Measurements from ENCODE around the gene AMPH. TPM values are rescaled to one million over a fixed set of nuclear protein-coding genes. Genes with fewer than 3 reads are reported as not detected.

Gene AMPH
- total RNA-seq, 1 experiment from 2014 or later: 9.0 TPM

DNA sequence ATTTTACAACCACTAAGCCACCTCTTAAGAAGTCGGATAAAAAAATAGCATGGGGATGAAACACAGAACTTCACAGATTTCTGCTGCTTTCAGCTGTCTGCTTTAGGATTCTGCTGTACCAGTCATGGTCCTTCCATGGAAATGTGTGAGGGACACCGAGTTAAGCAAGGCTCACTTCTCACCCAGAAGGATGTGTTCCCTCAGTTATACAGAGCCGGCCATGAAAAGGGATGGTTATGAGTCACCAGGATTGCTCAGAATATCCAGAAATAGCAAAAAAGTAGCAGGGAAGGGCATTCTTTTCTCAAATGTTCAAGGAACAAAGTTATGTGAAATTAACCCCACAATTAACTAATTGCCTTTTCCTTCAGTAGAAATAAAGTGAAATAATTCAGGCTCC, 124.4 kb downstream of the AMPH start (continued):
- TF ChIP-seq, protein P1, sequence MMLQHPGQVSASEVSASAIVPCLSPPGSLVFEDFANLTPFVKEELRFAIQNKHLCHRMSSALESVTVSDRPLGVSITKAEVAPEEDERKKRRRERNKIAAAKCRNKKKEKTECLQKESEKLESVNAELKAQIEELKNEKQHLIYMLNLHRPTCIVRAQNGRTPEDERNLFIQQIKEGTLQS (CRISPR knock-in tag; conservative IDR thresholded peaks at IDR 0.05): no peak
- TF ChIP-seq, protein P2, sequence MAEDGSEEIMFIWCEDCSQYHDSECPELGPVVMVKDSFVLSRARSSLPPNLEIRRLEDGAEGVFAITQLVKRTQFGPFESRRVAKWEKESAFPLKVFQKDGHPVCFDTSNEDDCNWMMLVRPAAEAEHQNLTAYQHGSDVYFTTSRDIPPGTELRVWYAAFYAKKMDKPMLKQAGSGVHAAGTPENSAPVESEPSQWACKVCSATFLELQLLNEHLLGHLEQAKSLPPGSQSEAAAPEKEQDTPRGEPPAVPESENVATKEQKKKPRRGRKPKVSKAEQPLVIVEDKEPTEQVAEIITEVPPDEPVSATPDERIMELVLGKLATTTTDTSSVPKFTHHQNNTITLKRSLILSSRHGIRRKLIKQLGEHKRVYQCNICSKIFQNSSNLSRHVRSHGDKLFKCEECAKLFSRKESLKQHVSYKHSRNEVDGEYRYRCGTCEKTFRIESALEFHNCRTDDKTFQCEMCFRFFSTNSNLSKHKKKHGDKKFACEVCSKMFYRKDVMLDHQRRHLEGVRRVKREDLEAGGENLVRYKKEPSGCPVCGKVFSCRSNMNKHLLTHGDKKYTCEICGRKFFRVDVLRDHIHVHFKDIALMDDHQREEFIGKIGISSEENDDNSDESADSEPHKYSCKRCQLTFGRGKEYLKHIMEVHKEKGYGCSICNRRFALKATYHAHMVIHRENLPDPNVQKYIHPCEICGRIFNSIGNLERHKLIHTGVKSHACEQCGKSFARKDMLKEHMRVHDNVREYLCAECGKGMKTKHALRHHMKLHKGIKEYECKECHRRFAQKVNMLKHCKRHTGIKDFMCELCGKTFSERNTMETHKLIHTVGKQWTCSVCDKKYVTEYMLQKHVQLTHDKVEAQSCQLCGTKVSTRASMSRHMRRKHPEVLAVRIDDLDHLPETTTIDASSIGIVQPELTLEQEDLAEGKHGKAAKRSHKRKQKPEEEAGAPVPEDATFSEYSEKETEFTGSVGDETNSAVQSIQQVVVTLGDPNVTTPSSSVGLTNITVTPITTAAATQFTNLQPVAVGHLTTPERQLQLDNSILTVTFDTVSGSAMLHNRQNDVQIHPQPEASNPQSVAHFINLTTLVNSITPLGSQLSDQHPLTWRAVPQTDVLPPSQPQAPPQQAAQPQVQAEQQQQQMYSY (CRISPR knock-in tag; IDR thresholded peaks at IDR 0.05): no peak
- TF ChIP-seq, protein P3, sequence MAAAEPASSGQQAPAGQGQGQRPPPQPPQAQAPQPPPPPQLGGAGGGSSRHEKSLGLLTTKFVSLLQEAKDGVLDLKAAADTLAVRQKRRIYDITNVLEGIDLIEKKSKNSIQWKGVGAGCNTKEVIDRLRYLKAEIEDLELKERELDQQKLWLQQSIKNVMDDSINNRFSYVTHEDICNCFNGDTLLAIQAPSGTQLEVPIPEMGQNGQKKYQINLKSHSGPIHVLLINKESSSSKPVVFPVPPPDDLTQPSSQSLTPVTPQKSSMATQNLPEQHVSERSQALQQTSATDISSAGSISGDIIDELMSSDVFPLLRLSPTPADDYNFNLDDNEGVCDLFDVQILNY (CRISPR knock-in tag; IDR thresholded peaks at IDR 0.05): no peak

DNA sequence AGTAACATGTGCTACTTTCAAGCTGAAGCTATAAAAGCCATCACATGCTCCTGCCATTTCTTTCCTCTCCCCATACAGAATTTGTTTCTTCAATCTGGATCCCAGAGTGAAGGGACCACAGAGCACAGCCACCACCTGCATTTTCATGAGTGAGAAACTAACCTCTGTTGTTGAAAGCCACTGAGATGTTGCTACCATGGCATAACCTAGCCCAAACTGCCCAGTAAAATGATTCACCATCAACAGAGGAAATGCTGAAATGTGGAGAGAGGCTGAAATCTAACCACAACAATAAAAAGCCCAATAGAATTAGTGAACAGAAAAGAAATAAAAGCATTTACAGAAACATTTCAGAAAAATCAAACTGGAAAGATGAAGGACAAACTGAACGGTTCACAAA, 125.2 kb downstream of the AMPH start:
- POLR2A ChIA-PET: no interaction called here
- no peaks in the 10 kb centered on the region for H3K9me3 Mint-ChIP-seq
- CTCF ChIA-PET: no interaction called here
- H3K36me3 Mint-ChIP-seq: no peaks in the 10 kb centered on the region
- TF ChIP-seq ZNF121 (CRISPR knock-in tag; IDR thresholded peaks at IDR 0.05) (no peak), ZNF671 (CRISPR knock-in tag; IDR thresholded peaks at IDR 0.05) (no peak), EMX1 (CRISPR knock-in tag; IDR thresholded peaks at IDR 0.05) (no peak)
- TF ChIP-seq, protein P4, sequence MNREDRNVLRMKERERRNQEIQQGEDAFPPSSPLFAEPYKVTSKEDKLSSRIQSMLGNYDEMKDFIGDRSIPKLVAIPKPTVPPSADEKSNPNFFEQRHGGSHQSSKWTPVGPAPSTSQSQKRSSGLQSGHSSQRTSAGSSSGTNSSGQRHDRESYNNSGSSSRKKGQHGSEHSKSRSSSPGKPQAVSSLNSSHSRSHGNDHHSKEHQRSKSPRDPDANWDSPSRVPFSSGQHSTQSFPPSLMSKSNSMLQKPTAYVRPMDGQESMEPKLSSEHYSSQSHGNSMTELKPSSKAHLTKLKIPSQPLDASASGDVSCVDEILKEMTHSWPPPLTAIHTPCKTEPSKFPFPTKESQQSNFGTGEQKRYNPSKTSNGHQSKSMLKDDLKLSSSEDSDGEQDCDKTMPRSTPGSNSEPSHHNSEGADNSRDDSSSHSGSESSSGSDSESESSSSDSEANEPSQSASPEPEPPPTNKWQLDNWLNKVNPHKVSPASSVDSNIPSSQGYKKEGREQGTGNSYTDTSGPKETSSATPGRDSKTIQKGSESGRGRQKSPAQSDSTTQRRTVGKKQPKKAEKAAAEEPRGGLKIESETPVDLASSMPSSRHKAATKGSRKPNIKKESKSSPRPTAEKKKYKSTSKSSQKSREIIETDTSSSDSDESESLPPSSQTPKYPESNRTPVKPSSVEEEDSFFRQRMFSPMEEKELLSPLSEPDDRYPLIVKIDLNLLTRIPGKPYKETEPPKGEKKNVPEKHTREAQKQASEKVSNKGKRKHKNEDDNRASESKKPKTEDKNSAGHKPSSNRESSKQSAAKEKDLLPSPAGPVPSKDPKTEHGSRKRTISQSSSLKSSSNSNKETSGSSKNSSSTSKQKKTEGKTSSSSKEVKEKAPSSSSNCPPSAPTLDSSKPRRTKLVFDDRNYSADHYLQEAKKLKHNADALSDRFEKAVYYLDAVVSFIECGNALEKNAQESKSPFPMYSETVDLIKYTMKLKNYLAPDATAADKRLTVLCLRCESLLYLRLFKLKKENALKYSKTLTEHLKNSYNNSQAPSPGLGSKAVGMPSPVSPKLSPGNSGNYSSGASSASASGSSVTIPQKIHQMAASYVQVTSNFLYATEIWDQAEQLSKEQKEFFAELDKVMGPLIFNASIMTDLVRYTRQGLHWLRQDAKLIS (CRISPR knock-in tag; IDR thresholded peaks at IDR 0.05; ENCODE audit: borderline replicate concordance): no peak
- TF ChIP-seq, protein P5, sequence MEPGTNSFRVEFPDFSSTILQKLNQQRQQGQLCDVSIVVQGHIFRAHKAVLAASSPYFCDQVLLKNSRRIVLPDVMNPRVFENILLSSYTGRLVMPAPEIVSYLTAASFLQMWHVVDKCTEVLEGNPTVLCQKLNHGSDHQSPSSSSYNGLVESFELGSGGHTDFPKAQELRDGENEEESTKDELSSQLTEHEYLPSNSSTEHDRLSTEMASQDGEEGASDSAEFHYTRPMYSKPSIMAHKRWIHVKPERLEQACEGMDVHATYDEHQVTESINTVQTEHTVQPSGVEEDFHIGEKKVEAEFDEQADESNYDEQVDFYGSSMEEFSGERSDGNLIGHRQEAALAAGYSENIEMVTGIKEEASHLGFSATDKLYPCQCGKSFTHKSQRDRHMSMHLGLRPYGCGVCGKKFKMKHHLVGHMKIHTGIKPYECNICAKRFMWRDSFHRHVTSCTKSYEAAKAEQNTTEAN (CRISPR knock-in tag; IDR thresholded peaks at IDR 0.05): no peak
- ATAC-seq (no peak), DNase-seq (ENCODE audit: low spot score) (no peak)
- H3K27me3 Mint-ChIP-seq (ENCODE audit: low read depth): peaks cover 3% of the 10 kb centered on the region; the same call in 1 of the 2 replicates
- H3K27ac Mint-ChIP-seq: no peak overlapping the region
- no peaks in the 10 kb centered on the region for H3K4me1 Mint-ChIP-seq
- H3K4me3 Mint-ChIP-seq: no peak overlapping the region

DNA sequence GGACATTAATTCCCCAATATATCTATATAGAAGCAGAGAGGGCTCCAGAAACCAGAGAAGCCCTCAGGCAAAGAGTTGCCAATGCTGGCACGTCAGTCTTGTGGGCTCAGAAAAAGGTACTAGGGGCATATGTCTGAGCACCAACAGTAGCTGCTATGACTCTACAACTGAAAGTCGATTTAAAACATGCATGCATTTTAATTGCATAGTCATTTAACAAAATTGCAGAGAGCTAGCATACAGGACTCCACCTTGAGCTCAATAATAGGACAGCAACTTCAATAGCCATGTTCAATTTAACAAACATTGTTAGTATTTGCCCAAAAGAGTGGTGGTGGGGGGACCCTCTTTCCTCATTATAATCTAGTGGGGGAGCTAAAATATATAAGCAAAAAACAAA, 126.5 kb downstream of the AMPH start:
- POLR2A ChIA-PET: no interaction called here
- Mint-ChIP-seq H3K4me1 (no peaks in the 10 kb centered on the region), H3K36me3 (no peaks in the 10 kb centered on the region), H3K9me3 (no peaks in the 10 kb centered on the region), H3K27ac (no peak overlapping the region), H3K4me3 (no peak overlapping the region), H3K27me3 (ENCODE audit: low read depth) (peaks cover 3% of the 10 kb centered on the region; the same call in 1 of the 2 replicates)
- CTCF ChIA-PET: no interaction called here
- DNase-seq (ENCODE audit: low spot score): no peak
- ATAC-seq: no peak
- TF ChIP-seq CREM (CRISPR knock-in tag; IDR thresholded peaks at IDR 0.05) (no peak), JUN (CRISPR knock-in tag; IDR thresholded peaks at IDR 0.05) (no peak), ZNF671 (CRISPR knock-in tag; IDR thresholded peaks at IDR 0.05) (no peak), HMGA2 (CRISPR knock-in tag; IDR thresholded peaks at IDR 0.05) (no peak), TCF7 (CRISPR knock-in tag; IDR thresholded peaks at IDR 0.05; ENCODE audit: low read depth) (no peak), FOXK1 (CRISPR knock-in tag; IDR thresholded peaks at IDR 0.05) (no peak), ELF4 (CRISPR knock-in tag; IDR thresholded peaks at IDR 0.05; ENCODE audit: low read depth) (no peak)
- TF ChIP-seq, protein P6, sequence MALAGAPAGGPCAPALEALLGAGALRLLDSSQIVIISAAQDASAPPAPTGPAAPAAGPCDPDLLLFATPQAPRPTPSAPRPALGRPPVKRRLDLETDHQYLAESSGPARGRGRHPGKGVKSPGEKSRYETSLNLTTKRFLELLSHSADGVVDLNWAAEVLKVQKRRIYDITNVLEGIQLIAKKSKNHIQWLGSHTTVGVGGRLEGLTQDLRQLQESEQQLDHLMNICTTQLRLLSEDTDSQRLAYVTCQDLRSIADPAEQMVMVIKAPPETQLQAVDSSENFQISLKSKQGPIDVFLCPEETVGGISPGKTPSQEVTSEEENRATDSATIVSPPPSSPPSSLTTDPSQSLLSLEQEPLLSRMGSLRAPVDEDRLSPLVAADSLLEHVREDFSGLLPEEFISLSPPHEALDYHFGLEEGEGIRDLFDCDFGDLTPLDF (CRISPR knock-in tag; IDR thresholded peaks at IDR 0.05): no peak
- TF ChIP-seq, protein P7, sequence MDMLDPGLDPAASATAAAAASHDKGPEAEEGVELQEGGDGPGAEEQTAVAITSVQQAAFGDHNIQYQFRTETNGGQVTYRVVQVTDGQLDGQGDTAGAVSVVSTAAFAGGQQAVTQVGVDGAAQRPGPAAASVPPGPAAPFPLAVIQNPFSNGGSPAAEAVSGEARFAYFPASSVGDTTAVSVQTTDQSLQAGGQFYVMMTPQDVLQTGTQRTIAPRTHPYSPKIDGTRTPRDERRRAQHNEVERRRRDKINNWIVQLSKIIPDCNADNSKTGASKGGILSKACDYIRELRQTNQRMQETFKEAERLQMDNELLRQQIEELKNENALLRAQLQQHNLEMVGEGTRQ (CRISPR knock-in tag; IDR thresholded peaks at IDR 0.05): no peak
- TF ChIP-seq, protein P8, sequence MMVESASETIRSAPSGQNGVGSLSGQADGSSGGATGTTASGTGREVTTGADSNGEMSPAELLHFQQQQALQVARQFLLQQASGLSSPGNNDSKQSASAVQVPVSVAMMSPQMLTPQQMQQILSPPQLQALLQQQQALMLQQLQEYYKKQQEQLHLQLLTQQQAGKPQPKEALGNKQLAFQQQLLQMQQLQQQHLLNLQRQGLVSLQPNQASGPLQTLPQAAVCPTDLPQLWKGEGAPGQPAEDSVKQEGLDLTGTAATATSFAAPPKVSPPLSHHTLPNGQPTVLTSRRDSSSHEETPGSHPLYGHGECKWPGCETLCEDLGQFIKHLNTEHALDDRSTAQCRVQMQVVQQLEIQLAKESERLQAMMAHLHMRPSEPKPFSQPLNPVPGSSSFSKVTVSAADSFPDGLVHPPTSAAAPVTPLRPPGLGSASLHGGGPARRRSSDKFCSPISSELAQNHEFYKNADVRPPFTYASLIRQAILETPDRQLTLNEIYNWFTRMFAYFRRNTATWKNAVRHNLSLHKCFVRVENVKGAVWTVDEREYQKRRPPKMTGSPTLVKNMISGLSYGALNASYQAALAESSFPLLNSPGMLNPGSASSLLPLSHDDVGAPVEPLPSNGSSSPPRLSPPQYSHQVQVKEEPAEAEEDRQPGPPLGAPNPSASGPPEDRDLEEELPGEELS (CRISPR knock-in tag; IDR thresholded peaks at IDR 0.05): no peak
